Activated CD4-positive, alpha-beta T cell treated with anti-CD3 and anti-CD28 coated beads, Interleukin-2, amount 50 U/mL, for 4 hours (primary cell): ENCODE results near the gene TOM1.

ENCODE experiments used
- DNase-seq, 2 experiments: peaks; one replicate each; pipeline ENCODE4 v3.0.0-alpha.2; 2020

TOM1 gene

GRCh38 chr22:35307892-35308291 lies 8.2 kb downstream of the TOM1 start:
- DNase-seq, result no peak

DNA sequence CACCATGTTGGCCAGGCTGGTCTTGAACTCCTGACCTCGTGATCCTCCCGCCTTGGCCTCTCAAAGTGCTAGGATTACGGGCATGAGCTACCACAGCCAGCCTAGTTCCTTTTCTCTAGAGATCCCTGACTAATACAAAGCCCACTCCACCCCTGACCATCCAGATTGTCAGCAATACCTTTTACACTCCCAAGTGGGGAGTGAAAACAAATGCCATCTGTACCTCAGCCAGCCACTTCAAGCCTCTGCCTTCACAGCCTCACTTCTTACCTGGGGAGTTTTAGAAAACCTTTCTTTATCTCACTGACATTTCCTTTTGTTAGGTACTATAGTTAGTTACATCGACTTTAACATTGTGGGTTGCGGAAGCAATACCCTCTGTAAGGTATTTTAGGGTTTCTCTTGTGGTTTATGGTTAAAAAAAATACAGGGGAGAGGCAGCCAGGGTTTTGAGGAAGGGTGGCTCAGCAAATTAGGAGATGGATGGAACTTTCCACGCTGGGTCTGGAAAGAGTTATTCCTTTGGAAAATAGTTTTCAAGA lies 8.9 kb downstream of the TOM1 start:
- DNase-seq, result no peak

GRCh38 chr22:35310556-35311550 lies 11.2 kb downstream of the TOM1 start:
- no peak for DNase-seq

GRCh38 chr22:35311551-35311999 lies 11.9 kb downstream of the TOM1 start:
- DNase-seq, result no peak

- no peak for DNase-seq
Measured at GRCh38 chr22:35312198-35313059, 12.7 kb downstream of the TOM1 start.

DNA sequence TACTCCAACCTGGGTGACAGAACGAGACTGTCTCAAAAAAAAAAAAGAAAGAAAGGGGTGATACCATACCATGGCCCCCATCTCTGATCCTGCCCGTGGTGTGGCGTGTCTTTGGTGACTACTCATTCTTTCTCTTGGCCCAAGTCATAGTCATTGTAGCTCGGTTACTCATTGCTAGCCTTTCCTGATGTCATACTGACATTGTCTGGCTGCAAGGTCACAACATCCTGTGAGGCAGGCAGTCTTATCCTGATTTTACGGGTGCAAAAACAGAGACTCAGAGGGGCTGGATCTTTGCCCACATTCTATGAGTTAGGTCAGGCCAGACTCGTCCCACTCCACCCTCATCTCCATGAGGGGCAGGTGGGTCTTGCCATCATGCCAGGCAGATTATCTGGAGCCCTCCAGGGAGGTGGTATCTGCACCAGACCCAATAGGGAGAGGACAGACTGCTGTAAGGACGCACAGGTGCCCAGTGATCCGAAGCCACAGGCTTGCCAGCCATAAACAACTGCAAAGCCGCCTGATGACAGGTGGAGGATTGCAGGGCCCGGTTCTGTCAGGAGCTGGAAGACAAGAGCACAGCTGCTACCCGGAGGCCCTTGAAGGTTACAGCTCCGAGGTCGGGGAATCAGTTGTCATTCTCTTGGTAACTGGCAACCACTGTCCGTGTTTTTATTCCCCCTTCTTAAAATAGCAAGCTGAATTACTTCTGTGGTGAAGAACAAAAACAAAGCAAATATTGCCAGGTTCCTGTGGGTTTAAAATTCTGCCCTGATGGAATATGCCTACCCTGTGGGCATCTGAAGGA lies 13.8 kb downstream of the TOM1 start:
- DNase-seq, result no peak

DNA sequence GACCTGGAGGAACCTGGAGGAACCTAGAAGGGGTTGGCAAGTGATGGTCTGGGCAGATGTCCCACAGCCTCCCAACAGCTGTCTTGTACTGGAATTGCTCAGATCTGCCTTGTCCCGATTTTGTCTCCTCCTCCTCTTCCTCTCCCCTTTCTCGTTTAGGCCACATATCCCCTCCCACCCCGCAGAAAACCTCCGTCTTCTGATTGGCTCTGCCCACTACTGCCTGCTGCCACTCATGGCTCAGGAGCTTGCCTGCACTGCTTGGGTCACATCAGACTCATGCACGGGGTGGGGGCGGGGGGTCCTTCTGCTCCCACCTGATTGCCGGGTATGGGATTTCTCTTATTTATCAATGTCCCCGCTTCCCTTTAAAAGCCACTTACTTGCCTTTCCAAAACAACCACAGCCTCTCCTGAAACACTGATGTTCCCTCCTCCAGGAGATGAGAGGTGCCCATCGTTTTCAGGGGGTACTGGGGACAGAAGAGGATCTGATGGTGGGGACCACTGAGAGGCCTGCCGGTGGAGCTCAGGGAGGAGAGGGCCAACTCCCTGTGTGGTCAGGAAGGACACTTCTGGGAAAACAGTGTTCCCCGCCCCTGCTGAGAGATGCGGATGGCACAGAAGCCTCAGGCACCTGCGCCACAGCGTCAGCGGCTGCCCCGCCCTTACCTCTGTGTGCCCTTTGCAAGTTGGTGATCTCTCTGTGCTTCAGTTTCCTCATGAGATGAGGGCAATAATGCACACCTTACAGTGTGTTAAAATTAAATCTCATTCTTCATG lies 14.7 kb downstream of the TOM1 start:
- no peak for DNase-seq

GRCh38 chr22:35315141-35315854 lies 15.6 kb downstream of the TOM1 start:
- DNase-seq, result no peak

- DNase-seq, result no peak
Measured at GRCh38 chr22:35315855-35316745, 16.4 kb downstream of the TOM1 start.

GRCh38 chr22:35316751-35317150 lies 17.1 kb downstream of the TOM1 start:
- DNase-seq, result no peak

- DNase-seq, result no peak
Measured at GRCh38 chr22:35317680-35318290, 18.1 kb downstream of the TOM1 start.

- no peak for DNase-seq
Measured at GRCh38 chr22:35318346-35319215, 18.9 kb downstream of the TOM1 start.

DNA sequence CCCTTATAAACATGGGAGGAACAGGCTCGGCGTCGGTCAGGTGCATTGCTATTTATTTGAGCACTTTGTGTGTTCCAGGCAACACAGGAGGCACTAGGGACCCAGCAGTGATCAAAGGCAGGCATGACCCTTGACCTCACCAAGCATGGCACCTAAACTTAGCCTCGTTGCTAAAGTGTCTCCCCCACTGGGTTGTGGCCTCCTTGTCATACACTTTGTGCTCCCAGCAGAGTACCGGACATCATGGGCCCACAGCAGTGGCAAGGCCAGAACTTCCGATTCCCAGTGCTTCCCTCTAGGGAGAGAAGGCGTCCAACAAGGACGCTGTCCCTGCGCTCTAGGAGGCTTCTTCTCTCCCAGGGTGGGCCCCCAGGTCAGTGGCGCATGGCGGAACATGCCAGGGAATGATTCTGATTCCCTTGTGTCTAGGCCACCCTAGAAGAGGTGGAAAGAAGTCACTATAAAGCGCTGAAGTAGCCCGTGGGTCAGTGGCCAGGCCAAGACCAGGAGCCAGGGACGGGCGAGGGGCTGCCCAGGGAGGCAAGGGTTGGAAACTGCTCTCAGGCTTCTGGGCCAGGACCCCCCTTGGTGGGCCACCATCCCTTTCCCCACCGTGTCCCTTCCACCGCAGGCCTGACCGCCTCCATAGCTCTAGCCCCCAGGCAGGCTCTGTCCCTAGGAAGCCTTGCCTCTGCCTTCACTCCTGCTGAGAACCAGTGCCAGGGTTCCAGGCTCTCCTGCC lies 19.7 kb downstream of the TOM1 start:
- no peak for DNase-seq

DNA sequence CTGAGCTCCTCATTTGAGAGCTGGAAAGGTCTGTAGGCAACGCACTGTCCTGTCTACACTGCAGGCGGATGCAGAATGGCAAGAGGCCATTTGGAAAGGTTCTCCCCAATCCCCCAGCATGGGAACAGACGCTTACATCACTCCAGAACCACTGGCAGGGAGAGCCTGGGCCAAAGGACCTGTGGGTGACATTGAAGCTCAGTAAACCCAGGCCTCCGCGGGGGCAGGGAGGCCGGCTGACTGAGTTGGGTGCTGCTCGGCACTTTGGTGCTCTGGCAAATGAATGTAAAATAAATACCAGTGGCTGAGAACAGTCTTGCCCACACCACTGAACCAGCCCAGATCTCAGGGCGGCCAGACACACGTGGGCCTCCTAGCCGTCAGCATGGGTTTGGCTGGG lies 22.4 kb downstream of the TOM1 start:
- no peak for DNase-seq

GRCh38 chr22:35322893-35323292 lies 23.2 kb downstream of the TOM1 start:
- no peak for DNase-seq

DNA sequence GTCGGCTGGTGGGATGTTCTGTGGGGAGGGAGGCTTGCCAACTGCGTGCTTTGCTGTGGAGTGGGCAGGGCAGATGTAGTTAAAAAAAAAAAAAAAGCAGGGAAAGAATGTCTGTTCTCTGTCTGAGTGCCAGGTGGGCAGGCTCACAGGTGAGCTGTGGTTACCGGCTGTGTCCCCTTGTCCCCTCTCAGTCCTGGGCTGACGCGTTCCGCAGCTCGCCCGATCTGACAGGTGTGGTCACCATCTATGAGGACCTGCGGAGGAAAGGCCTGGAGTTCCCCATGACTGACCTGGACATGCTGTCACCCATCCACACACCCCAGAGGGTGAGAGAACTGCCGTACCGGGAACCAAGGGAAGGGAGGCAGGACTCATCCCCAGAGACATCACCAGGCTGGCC lies 23.6 kb downstream of the TOM1 start:
- no peak for DNase-seq

GRCh38 chr22:35324067-35324466 lies 24.4 kb downstream of the TOM1 start:
- no peak for DNase-seq

GRCh38 chr22:35324762-35325161 lies 25.1 kb downstream of the TOM1 start:
- DNase-seq, result no peak
